ENCODE data around the gene TECRL. TPM values are rescaled to one million over a fixed set of nuclear protein-coding genes. Genes with fewer than 3 reads are reported as not detected.

Gene TECRL
- polyA plus RNA-seq, 1 donor, result 65.5 TPM

- DNase-seq, result no peak
These were observed 82.0 kb downstream of the TECRL start for GRCh38 chr4:64327237-64327636.

DNA sequence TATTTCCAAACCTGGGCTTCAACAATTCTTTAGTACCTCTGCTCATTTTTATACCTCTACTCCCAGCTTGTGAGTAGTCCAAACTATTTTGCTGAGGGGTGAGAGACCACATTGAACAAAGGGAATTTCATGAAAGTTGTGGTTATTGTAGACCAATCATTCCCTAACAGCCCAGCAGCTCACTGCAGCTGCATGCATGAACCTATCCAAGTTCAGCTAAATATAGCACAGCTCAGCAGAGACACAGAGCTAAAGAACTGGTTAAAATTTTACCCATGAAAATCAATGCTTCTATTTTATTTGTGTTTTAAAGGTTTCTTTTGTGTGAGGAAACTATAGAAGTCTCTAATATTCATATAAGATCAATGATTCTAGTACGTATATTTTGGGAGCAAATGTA lies 82.7 kb downstream of the TECRL start:
- no peak for DNase-seq

DNA sequence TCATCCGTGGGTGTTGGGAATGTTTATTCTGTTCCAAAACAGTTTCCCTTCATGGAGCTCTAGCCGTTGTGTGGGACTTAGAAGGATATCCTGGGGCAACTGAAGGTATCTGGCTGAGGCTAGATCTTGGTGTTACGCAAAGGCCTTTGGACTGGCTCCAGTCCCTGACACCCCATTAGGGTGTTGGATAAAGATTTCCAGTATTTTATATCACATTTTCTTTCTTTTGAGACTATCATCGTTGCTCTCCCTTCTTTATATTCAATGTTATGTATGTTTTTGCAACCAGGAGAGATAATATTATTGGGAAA lies 103.0 kb downstream of the TECRL start:
- no peak for DNase-seq

GRCh38 chr4:64305565-64306254 lies 103.5 kb downstream of the TECRL start:
- DNase-seq, result no peak

DNA sequence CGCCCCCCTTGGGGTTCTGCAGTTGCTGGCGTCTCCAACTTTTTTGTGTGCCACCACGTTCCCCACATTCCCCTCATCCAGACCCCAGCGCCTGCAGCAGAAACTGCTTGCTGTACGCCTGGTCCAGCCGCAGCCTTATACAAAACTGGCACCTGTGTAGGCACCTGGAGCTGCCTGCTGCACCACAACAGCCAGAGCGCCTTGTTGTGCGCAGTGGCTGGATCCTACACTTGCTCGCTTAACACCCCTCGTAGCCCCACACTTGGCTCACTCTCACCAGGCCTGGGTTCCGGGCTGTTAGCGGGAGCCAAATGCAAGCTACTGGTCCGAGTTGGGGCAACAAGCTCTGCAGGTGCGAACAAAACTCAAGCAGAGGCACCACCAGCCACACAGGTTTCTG lies 136.8 kb downstream of the TECRL start:
- DNase-seq, result no peak

- DNase-seq, result no peak
These were observed 137.6 kb downstream of the TECRL start for GRCh38 chr4:64271601-64272081.

GRCh38 chr4:64266669-64267068 lies 142.6 kb downstream of the TECRL start:
- DNase-seq, result no peak

GRCh38 chr4:64266263-64266662 lies 143.0 kb downstream of the TECRL start:
- DNase-seq, result no peak

GRCh38 chr4:64251781-64252180 lies 157.5 kb downstream of the TECRL start:
- no peak for DNase-seq

- no peak for DNase-seq
These were observed 158.8 kb downstream of the TECRL start for GRCh38 chr4:64250488-64250887.

- DNase-seq, result no peak
These were observed 159.2 kb downstream of the TECRL start for GRCh38 chr4:64250061-64250460.

GRCh38 chr4:64248186-64248585 lies 161.1 kb downstream of the TECRL start:
- no peak for DNase-seq

- DNase-seq, result no peak
These were observed 178.4 kb downstream of the TECRL start for GRCh38 chr4:64230709-64231310.
